ENCODE data around the gene CCNQ.

GRCh38 chrX:153565996-153566580 lies 32.9 kb downstream of the CCNQ start:
- TF ChIP-seq MAX (IDR thresholded peaks at IDR 0.05) = no peak
- TF ChIP-seq TAF1 (IDR thresholded peaks at IDR 0.05; ENCODE audit: low read depth) = no peak
- TF ChIP-seq RAD21 (IDR thresholded peaks at IDR 0.05; ENCODE audit: low read depth) = no peak
- TF ChIP-seq CREB1 (IDR thresholded peaks at IDR 0.05; ENCODE audit: low read depth) = no peak
- TF ChIP-seq EGR1 (IDR thresholded peaks at IDR 0.05) = no peak
- TF ChIP-seq TEAD4 (IDR thresholded peaks at IDR 0.05) = no peak
- TF ChIP-seq EP300 (IDR thresholded peaks at IDR 0.05; ENCODE audit: borderline replicate concordance) = no peak
- no peak for TF ChIP-seq CEBPB (IDR thresholded peaks at IDR 0.05)
- TF ChIP-seq YY1 (IDR thresholded peaks at IDR 0.05; ENCODE audit: low read depth) = no peak
- no peak for TF ChIP-seq TCF12 (IDR thresholded peaks at IDR 0.05; ENCODE audit: low read depth)
- no peak for TF ChIP-seq FOXM1 (IDR thresholded peaks at IDR 0.05; ENCODE audit: borderline replicate concordance, low read depth)
- TF ChIP-seq ZBTB7A (IDR thresholded peaks at IDR 0.05; ENCODE audit: low read depth) = no peak

Measured in Ishikawa (cell line).